PC-3 (cell line): ENCODE results near the gene ADARB2. TPM values are rescaled to one million over a fixed set of nuclear protein-coding genes. Genes with fewer than 3 reads are reported as not detected.

Experiments used
- ATAC-seq: fragments of 200-7000 bp; cut with Tn5 transposase; 2 replicates; pipeline ENCODE4 v1.9.1; 2020; ENCODE audit warnings: mild to moderate bottlenecking, moderate library complexity
- BruUV-seq: library from RNA; stranded (reverse); fragments of 400-500 nt; replicated peaks from 2 replicates; lab custom pipeline; 2021; lab: Mats Ljungman, UMichigan
- CTCF ChIA-PET: fragments of 300-600 bp; sonication (Branson Sonifier 250); formaldehyde crosslinking; loops from one replicate; lab custom pipeline; 2022; ENCODE audit warnings: antibody characterized with exemption; lab: Charles Lee
- POLR2A ChIA-PET: fragments of 300-600 bp; sonication (Branson Sonifier 250); formaldehyde crosslinking; loops from one replicate; lab custom pipeline; 2022; ENCODE audit warnings: antibody characterized with exemption; ENCODE audit not compliant: unreplicated experiment; lab: Charles Lee
- DNase-seq: peaks from one replicate; pipeline ENCODE4 v3.0.0-alpha.2; 2015
- H2AFZ ChIP-seq: fragments of 300-600 bp; sonication (generic); 2 replicates; pipeline ENCODE4 v1.6.0; 2016; ENCODE audit warnings: antibody characterized with exemption, low read length
- H3F3A ChIP-seq: fragments of 300-600 bp; sonication (generic); one replicate; pipeline ENCODE4 v1.6.0; 2017; ENCODE audit warnings: antibody characterized with exemption, low read length, control low read depth, mild to moderate bottlenecking; ENCODE audit not compliant: unreplicated experiment
- H3K27ac ChIP-seq: fragments of 300-600 bp; sonication (generic); 2 replicates; pipeline ENCODE4 v1.5.1; 2016; ENCODE audit warnings: mild to moderate bottlenecking, low read length
- H3K27me3 ChIP-seq: fragments of 300-600 bp; sonication (generic); 2 replicates; pipeline ENCODE4 v1.6.1; 2016; ENCODE audit warnings: low read length, mixed read lengths
- H3K36me3 ChIP-seq: fragments of 300-600 bp; sonication (generic); 2 replicates; pipeline ENCODE4 v1.6.1; 2016; ENCODE audit warnings: low read depth, mixed run types, low read length, mixed read lengths
- H3K4me1 ChIP-seq: fragments of 300-600 bp; sonication (generic); 2 replicates; pipeline ENCODE4 v1.5.1; 2016; ENCODE audit warnings: low read length; ENCODE audit not compliant: insufficient read depth
- H3K4me2 ChIP-seq: fragments of 300-600 bp; sonication (generic); 2 replicates; pipeline ENCODE4 v1.6.0; 2016; ENCODE audit warnings: low read length
- H3K4me3 ChIP-seq: fragments of 300-600 bp; sonication (generic); 2 replicates; pipeline ENCODE4 v1.5.1; 2016; ENCODE audit warnings: mild to moderate bottlenecking, low read length, mixed read lengths
- H3K79me2 ChIP-seq: fragments of 300-600 bp; sonication (generic); 2 replicates; pipeline ENCODE4 v1.6.1; 2017; ENCODE audit warnings: low read length, mixed read lengths
- H3K9ac ChIP-seq: fragments of 300-600 bp; sonication (generic); 2 replicates; pipeline ENCODE4 v1.6.0; 2016; ENCODE audit warnings: mild to moderate bottlenecking, low read length
- H3K9me2 ChIP-seq: fragments of 300-600 bp; sonication (generic); replicated peaks from 2 replicates; pipeline ENCODE4 v1.6.1; 2016; ENCODE audit warnings: mixed run types, low read length, mixed read lengths
- H3K9me3 ChIP-seq: fragments of 300-600 bp; sonication (generic); 2 replicates; pipeline ENCODE4 v1.6.1; 2016; ENCODE audit warnings: low read length, mixed read lengths
- H4K20me1 ChIP-seq: fragments of 300-600 bp; sonication (generic); 2 replicates; pipeline ENCODE4 v1.6.1; 2016; ENCODE audit warnings: low read length, mixed read lengths
- EZH2 ChIP-seq: fragments of 300-600 bp; sonication (generic); IDR thresholded peaks from one replicate; pipeline ENCODE4 v1.6.1; 2017; ENCODE audit warnings: antibody characterized with exemption, mild to moderate bottlenecking, low read length; ENCODE audit not compliant: unreplicated experiment
- EZH2phosphoT487 ChIP-seq: fragments of 300-600 bp; sonication (generic); IDR thresholded peaks from 2 replicates; pipeline ENCODE4 v1.6.1; 2018; ENCODE audit warnings: mild to moderate bottlenecking, antibody characterized with exemption, low read length, borderline replicate concordance
- intact Hi-C: fragments of 100-400 bp; cut with micrococcal nuclease; formaldehyde crosslinking; loops from 2 replicates; pipeline ENCODE4 v1.9.0; 2023
- total RNA-seq: library from RNA; depleted of rRNA; stranded (reverse); fragments of >200 nt; gene quantifications from 2 replicates; pipeline ENCODE4 v1.2.3, GENCODE V29; 2014
- TF ChIP-seq, protein P1 (sequence below): fragments of 300-600 bp; sonication (generic); conservative IDR thresholded peaks from 2 replicates; pipeline ENCODE4 v1.5.1; 2017; ENCODE audit warnings: antibody characterized with exemption, low read depth, mild to moderate bottlenecking, low read length

Gene ADARB2
- total RNA-seq, 1 experiment from 2014 or later: not detected

DNA sequence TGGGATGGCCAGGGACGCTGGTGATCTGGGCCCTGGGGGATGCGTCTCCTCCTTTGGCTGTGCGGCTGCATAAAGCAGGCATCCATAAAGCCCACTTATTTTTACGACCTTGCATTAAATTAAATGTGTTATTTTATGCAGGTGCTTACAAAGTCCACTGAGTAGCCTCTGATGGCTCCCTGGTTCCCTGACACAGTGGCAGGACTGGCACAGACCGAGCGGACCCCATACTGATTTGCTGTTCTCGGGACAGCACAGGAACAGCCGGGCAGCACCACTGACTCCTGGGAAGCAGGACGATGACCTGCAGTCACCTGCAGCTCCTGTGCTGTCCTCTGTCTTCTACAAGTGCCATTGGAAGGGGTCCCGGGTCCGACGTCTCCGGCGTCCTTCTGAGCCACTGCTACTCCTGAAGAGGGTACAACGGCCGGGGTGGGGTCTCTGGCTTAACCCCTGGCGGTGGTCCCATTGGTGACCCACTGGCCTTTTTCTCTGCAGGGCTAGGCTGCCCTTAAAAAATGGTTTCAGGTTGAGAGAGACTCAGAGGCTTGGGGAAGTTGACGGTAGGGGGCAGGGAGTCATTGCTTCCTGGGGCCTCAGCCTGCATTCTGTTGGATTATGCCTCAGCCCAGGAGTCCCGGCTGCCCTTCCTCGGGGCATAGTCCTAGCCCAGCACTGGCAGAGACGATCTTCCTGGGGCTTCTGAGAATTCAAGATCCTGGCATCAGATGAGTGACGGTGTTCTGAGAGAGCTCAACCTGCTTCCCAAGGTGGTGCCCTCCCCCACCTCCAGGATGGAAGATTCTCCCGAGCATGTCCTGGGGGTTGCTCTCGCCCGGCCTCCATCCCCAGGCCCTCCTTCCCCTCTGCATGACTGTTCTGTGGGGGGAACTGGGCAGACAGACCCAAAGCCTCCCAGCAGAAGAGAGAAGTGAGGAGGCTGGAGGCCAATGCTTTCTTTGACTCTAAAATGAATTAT, 330.1 kb downstream of the ADARB2 start:
- no TSS peak for BruUV-seq
- ChIA-PET POLR2A (no interaction called here), CTCF (no interaction called here)
- Histone ChIP-seq H3K27me3 (0 out of 2 replicates have a peak, but pooled peaks cover 7% of the 10 kb centered on the region), H3K9me3 (no peaks in the 10 kb centered on the region), H3K4me3 (no peak overlapping the region), H3K79me2 (no peaks in the 10 kb centered on the region), H3K27ac (no peak overlapping the region), H4K20me1 (no peaks in the 10 kb centered on the region), H2AFZ (no peak overlapping the region), H3K4me1 (no peaks in the 10 kb centered on the region), H3F3A (no peaks in the 10 kb centered on the region), H3K36me3 (no peaks in the 10 kb centered on the region), H3K4me2 (no peak overlapping the region), H3K9me2 (no peaks in the 10 kb centered on the region), H3K9ac (no peak overlapping the region)
- no peak for DNase-seq
- intact Hi-C loops: no loop called here
- TF ChIP-seq EZH2phosphoT487 (no peak), EZH2 (no peak)
- TF ChIP-seq, protein P1, sequence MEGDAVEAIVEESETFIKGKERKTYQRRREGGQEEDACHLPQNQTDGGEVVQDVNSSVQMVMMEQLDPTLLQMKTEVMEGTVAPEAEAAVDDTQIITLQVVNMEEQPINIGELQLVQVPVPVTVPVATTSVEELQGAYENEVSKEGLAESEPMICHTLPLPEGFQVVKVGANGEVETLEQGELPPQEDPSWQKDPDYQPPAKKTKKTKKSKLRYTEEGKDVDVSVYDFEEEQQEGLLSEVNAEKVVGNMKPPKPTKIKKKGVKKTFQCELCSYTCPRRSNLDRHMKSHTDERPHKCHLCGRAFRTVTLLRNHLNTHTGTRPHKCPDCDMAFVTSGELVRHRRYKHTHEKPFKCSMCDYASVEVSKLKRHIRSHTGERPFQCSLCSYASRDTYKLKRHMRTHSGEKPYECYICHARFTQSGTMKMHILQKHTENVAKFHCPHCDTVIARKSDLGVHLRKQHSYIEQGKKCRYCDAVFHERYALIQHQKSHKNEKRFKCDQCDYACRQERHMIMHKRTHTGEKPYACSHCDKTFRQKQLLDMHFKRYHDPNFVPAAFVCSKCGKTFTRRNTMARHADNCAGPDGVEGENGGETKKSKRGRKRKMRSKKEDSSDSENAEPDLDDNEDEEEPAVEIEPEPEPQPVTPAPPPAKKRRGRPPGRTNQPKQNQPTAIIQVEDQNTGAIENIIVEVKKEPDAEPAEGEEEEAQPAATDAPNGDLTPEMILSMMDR: no peak
- ATAC-seq: no peak

DNA sequence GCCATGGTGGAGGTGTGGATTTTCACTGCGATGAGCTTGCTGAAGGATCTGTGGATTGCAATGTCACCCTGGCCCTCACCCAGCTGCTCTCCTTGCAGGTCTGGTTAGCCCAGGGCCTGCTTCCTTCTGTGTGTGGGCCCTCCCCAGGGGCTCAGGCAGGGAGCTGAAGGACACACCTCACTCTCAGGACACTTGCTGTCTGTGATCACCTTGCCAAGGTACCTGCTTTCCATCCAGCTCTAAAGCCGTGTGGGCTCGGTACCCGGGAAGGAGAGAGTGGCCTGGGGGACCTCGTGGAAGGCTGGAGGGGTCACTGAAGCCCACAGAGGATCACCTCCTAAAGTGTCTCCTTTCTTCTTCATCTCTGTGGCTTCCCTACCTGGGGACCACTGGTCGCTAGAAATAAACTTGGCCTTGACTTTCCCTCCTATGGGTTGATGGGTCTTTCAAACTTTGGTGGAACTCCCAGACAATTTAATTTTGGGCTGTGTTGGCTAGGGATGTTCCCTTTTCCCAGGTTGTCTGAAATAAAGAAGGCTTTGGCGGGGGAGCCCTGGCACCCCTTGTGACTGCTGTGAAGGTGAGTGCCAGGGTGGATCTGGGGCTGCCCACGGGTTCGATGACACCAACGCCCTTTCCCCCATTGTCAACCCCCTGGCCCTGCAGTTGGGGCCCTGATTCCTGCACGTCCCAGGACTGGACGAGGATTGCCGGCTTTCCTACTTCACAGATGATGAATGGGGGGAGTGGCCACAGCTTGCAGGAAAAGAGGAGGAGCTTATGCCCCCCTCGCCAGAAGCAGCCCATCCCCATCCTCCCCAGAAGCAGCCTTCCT, 331.0 kb downstream of the ADARB2 start:
- no peaks in the 10 kb centered on the region for H3K4me1 ChIP-seq
- no TSS peak for BruUV-seq
- no peaks in the 10 kb centered on the region for H3K9me2 ChIP-seq
- H3K4me2 ChIP-seq: no peak overlapping the region
- ChIA-PET POLR2A (no interaction called here), CTCF (no interaction called here)
- intact Hi-C loops: no loop called here
- H2AFZ ChIP-seq: no peak overlapping the region
- H3F3A ChIP-seq: no peaks in the 10 kb centered on the region
- no peaks in the 10 kb centered on the region for H3K27me3 ChIP-seq
- H3K9ac ChIP-seq: no peak overlapping the region
- no peak overlapping the region for H3K27ac ChIP-seq
- DNase-seq: no peak
- TF ChIP-seq EZH2phosphoT487: no peak
- TF ChIP-seq, protein P1: no peak
- no peak for TF ChIP-seq EZH2
- H3K9me3 ChIP-seq: no peaks in the 10 kb centered on the region
- H3K4me3 ChIP-seq: no peak overlapping the region
- H3K36me3 ChIP-seq: no peaks in the 10 kb centered on the region
- ATAC-seq: no peak
- H4K20me1 ChIP-seq: no peaks in the 10 kb centered on the region
- H3K79me2 ChIP-seq: no peaks in the 10 kb centered on the region
